Keratinocyte (primary cell): Measurements from ENCODE around the gene DNLZ. TPM values are rescaled to one million over a fixed set of nuclear protein-coding genes. Genes with fewer than 3 reads are reported as not detected.

ENCODE experiments used
- DNase-seq: peaks from one replicate; pipeline ENCODE4 v3.0.0-alpha.2; 2011; ENCODE audit warnings: low read depth, missing footprints, low spot score
- FAIRE-seq: peaks from 2 replicates; lab custom pipeline; 2011; peaks lifted over from hg19 to GRCh38; lab: Jason Lieb, UNC
- H2AFZ ChIP-seq: 2 replicates; pipeline ENCODE4 v1.6.0; 2012; ENCODE audit warnings: low read length, control low read depth, inconsistent platforms; ENCODE audit not compliant: control insufficient read depth
- H3K27ac ChIP-seq: 2 replicates; pipeline ENCODE4 v1.5.1; 2011; ENCODE audit warnings: low read length; ENCODE audit not compliant: control insufficient read depth, insufficient read depth
- H3K27me3 ChIP-seq: 3 replicates; pipeline ENCODE4 v1.6.0; 2011; ENCODE audit warnings: low read length; ENCODE audit not compliant: control insufficient read depth, insufficient read depth; ENCODE audit errors: extremely low read depth
- H3K36me3 ChIP-seq, 2 experiments: 2 replicates in 1 of 2; 3 replicates in 1 of 2; pipeline ENCODE4 v1.5.1; 2011; ENCODE audit warnings: low read length in 2 of 2, mild to moderate bottlenecking in 1 of 2; ENCODE audit not compliant: control insufficient read depth in 2 of 2, insufficient read depth in 2 of 2; ENCODE audit errors: extremely low read depth in 1 of 2
- H3K4me1 ChIP-seq: 3 replicates; pipeline ENCODE4 v1.5.1; 2011; ENCODE audit warnings: low read length; ENCODE audit not compliant: control insufficient read depth, insufficient read depth; ENCODE audit errors: extremely low read depth
- H3K4me2 ChIP-seq: 3 replicates; pipeline ENCODE4 v1.6.0; 2011; ENCODE audit warnings: low read depth, low read length; ENCODE audit not compliant: control insufficient read depth, insufficient read depth; ENCODE audit errors: extremely low read depth
- H3K4me3 ChIP-seq, 3 experiments: fragments of 200-600 bp in 1 of 3; sonication (generic) in 1 of 3; 2 replicates in 2 of 3; 3 replicates in 1 of 3; pipeline ENCODE4 v1.5.1; 2011 to 2016; ENCODE audit warnings: low read length in 3 of 3, mild to moderate bottlenecking in 3 of 3, control low read depth in 2 of 3, inconsistent platforms in 1 of 3, low read depth in 1 of 3, mixed read lengths in 1 of 3, mixed run types in 1 of 3, moderate library complexity in 1 of 3; ENCODE audit not compliant: control insufficient read depth in 2 of 3, insufficient read depth in 2 of 3; ENCODE audit errors: extremely low read depth in 1 of 3
- H3K79me2 ChIP-seq: 2 replicates; pipeline ENCODE4 v1.6.0; 2012; ENCODE audit warnings: low read length; ENCODE audit not compliant: control insufficient read depth, insufficient read depth
- H3K9ac ChIP-seq: 3 replicates; pipeline ENCODE4 v1.6.0; 2011; ENCODE audit warnings: low read length; ENCODE audit not compliant: control insufficient read depth, insufficient read depth; ENCODE audit errors: extremely low read depth
- H3K9me1 ChIP-seq: 3 replicates; pipeline ENCODE4 v1.6.0; 2011; ENCODE audit warnings: low read length; ENCODE audit not compliant: control insufficient read depth, insufficient read depth; ENCODE audit errors: extremely low read depth
- H3K9me3 ChIP-seq: 2 replicates; pipeline ENCODE4 v1.5.1; 2012; ENCODE audit warnings: low read depth, low read length; ENCODE audit not compliant: control insufficient read depth
- H4K20me1 ChIP-seq: 3 replicates; pipeline ENCODE4 v1.6.0; 2011; ENCODE audit warnings: low read length; ENCODE audit not compliant: control insufficient read depth, insufficient read depth; ENCODE audit errors: extremely low read depth
- CTCF ChIP-seq, 3 experiments: IDR thresholded peaks in 1 of 3; conservative IDR thresholded peaks in 1 of 3; optimal IDR thresholded peaks in 1 of 3; 2 replicates in 2 of 3; 3 replicates in 1 of 3; pipeline versions ENCODE3 to v1.5.1; 2011; ENCODE audit warnings: low read length in 3 of 3, mild to moderate bottlenecking in 3 of 3, moderate library complexity in 2 of 3, control low read depth in 1 of 3, inconsistent platforms in 1 of 3; ENCODE audit not compliant: insufficient read depth in 2 of 3; ENCODE audit errors: extremely low read depth in 1 of 3
- EZH2 ChIP-seq: IDR thresholded peaks from one replicate; pipeline ENCODE4 v1.6.1; 2012; ENCODE audit warnings: inconsistent platforms, mild to moderate bottlenecking, low read length, moderate library complexity
- dilution Hi-C: fragments of 300-500 bp; cut with MboI; formaldehyde crosslinking; loops from one replicate; pipeline ENCODE4 v1.7.0; 2020; ENCODE audit warnings: low sequenced_read_pairs; ENCODE audit not compliant: extremely low pct_ligation_motif_present
- polyA plus RNA-seq, 5 experiments: library from polyadenylated mRNA; depleted of rRNA in 3 of 5; stranded (reverse) in 3 of 5; stranded (forward) in 1 of 5; unstranded in 1 of 5; fragments of >200 nt; gene quantifications; 1 replicate in 1 of 5; 2 replicates in 3 of 5; 3 replicates in 1 of 5; pipeline versions ENCODE4 v1.2.1 to v1.2.3, GENCODE V29; 2011 to 2012; ENCODE audit warnings: missing spikeins in 2 of 5, low read depth in 1 of 5, low replicate concordance in 1 of 5

DNLZ gene
- polyA plus RNA-seq, 1 donor (not counting 4 experiments of a cell fraction or from before 2014, with no cell fraction given) = 6.7 TPM

GRCh38 chr9:136372561-136373299 lies 9.2 kb upstream of the DNLZ start:
- no peak overlapping the region for H3K9ac ChIP-seq
- H3K4me3 ChIP-seq = no peak overlapping the region
- H4K20me1 ChIP-seq = peaks cover 2% of the 10 kb centered on the region
- H2AFZ ChIP-seq = no peak overlapping the region
- peaks cover 8% of the 10 kb centered on the region for H3K4me1 ChIP-seq
- no peaks in the 10 kb centered on the region for H3K9me3 ChIP-seq
- no peaks in the 10 kb centered on the region for H3K27me3 ChIP-seq
- no peaks in the 10 kb centered on the region for H3K9me1 ChIP-seq
- H3K79me2 ChIP-seq = no peaks in the 10 kb centered on the region
- dilution Hi-C loops = no loop called here
- no peak for DNase-seq
- TF ChIP-seq EZH2 (no peak), CTCF (optimal IDR thresholded peaks at IDR 0.05 in 1 of 3, IDR thresholded peaks at IDR 0.05 in 1 of 3, conservative IDR thresholded peaks at IDR 0.05 in 1 of 3; ENCODE audit: extremely low read depth in 1 of 3, insufficient read depth in 2 of 3, low read length in 3 of 3) (peak in 1 of 3 experiments; percentile 16)
- no peak for FAIRE-seq
- no peak overlapping the region for H3K27ac ChIP-seq
- no peak overlapping the region for H3K4me2 ChIP-seq
- peaks cover 0 to 11% of the 10 kb centered on the region in 2 experiments for H3K36me3 ChIP-seq

GRCh38 chr9:136372006-136372405 lies 8.5 kb upstream of the DNLZ start:
- Histone ChIP-seq H3K4me1 (peaks cover 8% of the 10 kb centered on the region), H3K4me3 (no peak overlapping the region), H3K9me3 (no peaks in the 10 kb centered on the region), H2AFZ (no peak overlapping the region), H3K9ac (no peak overlapping the region), H3K9me1 (no peaks in the 10 kb centered on the region), H3K36me3 (peaks cover 0 to 9% of the 10 kb centered on the region in 2 experiments), H4K20me1 (peaks cover 2% of the 10 kb centered on the region), H3K79me2 (no peaks in the 10 kb centered on the region), H3K27ac (no peak overlapping the region), H3K27me3 (no peaks in the 10 kb centered on the region), H3K4me2 (no peak overlapping the region)
- no peak for FAIRE-seq
- DNase-seq = no peak
- dilution Hi-C loops = no loop called here
- TF ChIP-seq CTCF (optimal IDR thresholded peaks at IDR 0.05 in 1 of 3, IDR thresholded peaks at IDR 0.05 in 1 of 3, conservative IDR thresholded peaks at IDR 0.05 in 1 of 3; ENCODE audit: extremely low read depth in 1 of 3, insufficient read depth in 2 of 3, low read length in 3 of 3) = no peak
- no peak for TF ChIP-seq EZH2
